IMR-90 (cell line): ENCODE measurements around the gene CSTB. TPM values are rescaled to one million over a fixed set of nuclear protein-coding genes. Genes with fewer than 3 reads are reported as not detected.

Source experiments
- ATAC-seq: fragments of 200-7000 bp; cut with Tn5 transposase; 2 replicates; pipeline ENCODE4 v1.9.1; 2020; ENCODE audit warnings: low read depth, mild to moderate bottlenecking, moderate library complexity
- BruUV-seq: library from RNA; stranded (reverse); fragments of 400-500 nt; replicated peaks from 2 replicates; lab custom pipeline; 2021; lab: Mats Ljungman, UMichigan
- CTCF ChIA-PET: fragments of 300-600 bp; formaldehyde crosslinking; extraction: SDS; loops from one replicate; lab custom pipeline; 2021; ENCODE audit warnings: antibody characterized with exemption; lab: Yijun Ruan, JAX
- POLR2A ChIA-PET: fragments of 300-600 bp; sonication (Branson Sonifier 250); formaldehyde crosslinking; loops from one replicate; lab custom pipeline; 2022; ENCODE audit warnings: antibody characterized with exemption; ENCODE audit not compliant: unreplicated experiment; lab: Charles Lee
- DNase-seq: peaks from one replicate; pipeline ENCODE4 v3.0.0; 2013
- H2AFZ ChIP-seq: replicated peaks from 2 replicates; pipeline ENCODE3; 2013; ENCODE audit warnings: low read length, mild to moderate bottlenecking; ENCODE audit not compliant: poor library complexity
- H2AK5ac ChIP-seq: 2 replicates; pipeline ENCODE4 v1.6.1; 2013; ENCODE audit warnings: low read depth, low read length, inconsistent platforms
- H2AK9ac ChIP-seq: replicated peaks from 2 replicates; pipeline ENCODE3; 2013; ENCODE audit warnings: mild to moderate bottlenecking, low read depth, low read length, moderate library complexity; ENCODE audit not compliant: poor library complexity
- H2BK120ac ChIP-seq: 2 replicates; pipeline ENCODE4 v1.6.1; 2013; ENCODE audit warnings: low read depth, low read length, inconsistent platforms
- H2BK15ac ChIP-seq: 3 replicates; pipeline ENCODE4 v1.6.1; 2013; ENCODE audit warnings: low read depth, low read length, inconsistent platforms
- H2BK20ac ChIP-seq: 2 replicates; pipeline ENCODE4 v1.6.1; 2013; ENCODE audit warnings: low read depth, mild to moderate bottlenecking, inconsistent platforms, low read length, moderate library complexity
- H2BK5ac ChIP-seq: 2 replicates; pipeline ENCODE4 v1.6.1; 2013; ENCODE audit warnings: mild to moderate bottlenecking, low read depth, low read length, inconsistent platforms; ENCODE audit not compliant: poor library complexity, severe bottlenecking
- H3K14ac ChIP-seq: replicated peaks from 2 replicates; pipeline ENCODE4 v1.6.1; 2013; ENCODE audit warnings: low read depth, low read length, inconsistent platforms
- H3K18ac ChIP-seq: 2 replicates; pipeline ENCODE4 v1.6.1; 2013; ENCODE audit warnings: low read depth, low read length, control low read depth
- H3K23ac ChIP-seq: 2 replicates; pipeline ENCODE4 v1.6.1; 2013; ENCODE audit warnings: low read depth, low read length, inconsistent platforms
- H3K27ac ChIP-seq: 2 replicates; pipeline ENCODE4 v1.5.1; 2013; ENCODE audit warnings: mild to moderate bottlenecking, control low read depth, low read length; ENCODE audit not compliant: insufficient read depth
- H3K27me3 ChIP-seq: 2 replicates; pipeline ENCODE4 v1.6.1; 2013; ENCODE audit warnings: low read length; ENCODE audit not compliant: control insufficient read depth, insufficient read depth
- H3K36me3 ChIP-seq: 2 replicates; pipeline ENCODE4 v1.6.1; 2013; ENCODE audit warnings: low read length, mixed read lengths; ENCODE audit not compliant: control insufficient read depth, insufficient read depth
- H3K4ac ChIP-seq: 2 replicates; pipeline ENCODE4 v1.6.1; 2013; ENCODE audit warnings: low read depth, low read length, inconsistent platforms
- H3K4me1 ChIP-seq: 2 replicates; pipeline ENCODE4 v1.6.1; 2013; ENCODE audit warnings: low read length, mixed read lengths; ENCODE audit not compliant: control insufficient read depth, insufficient read depth
- H3K4me2 ChIP-seq: 2 replicates; pipeline ENCODE4 v1.6.1; 2013; ENCODE audit warnings: low read depth, mild to moderate bottlenecking, control low read depth, low read length, moderate library complexity
- H3K4me3 ChIP-seq: 2 replicates; pipeline ENCODE4 v1.5.1; 2013; ENCODE audit warnings: low read depth, mild to moderate bottlenecking, control low read depth, low read length, moderate library complexity; ENCODE audit not compliant: insufficient read depth
- H3K56ac ChIP-seq: 2 replicates; pipeline ENCODE4 v1.6.1; 2013; ENCODE audit warnings: low read length, inconsistent platforms; ENCODE audit not compliant: insufficient read depth; ENCODE audit errors: extremely low read depth
- H3K79me1 ChIP-seq, 2 experiments: 2 replicates each; pipeline ENCODE4 v1.6.1; 2013; ENCODE audit warnings: low read length in 2 of 2, inconsistent platforms in 1 of 2, low read depth in 1 of 2
- H3K9ac ChIP-seq: 2 replicates; pipeline ENCODE4 v1.6.1; 2013; ENCODE audit warnings: low read depth, low read length, control low read depth
- H3K9me1 ChIP-seq: 2 replicates; pipeline ENCODE4 v1.6.1; 2013; ENCODE audit warnings: low read length, inconsistent platforms; ENCODE audit not compliant: insufficient read depth
- H3K9me3 ChIP-seq: 2 replicates; pipeline ENCODE4 v1.6.1; 2013; ENCODE audit warnings: low read length; ENCODE audit not compliant: control insufficient read depth, insufficient read depth
- H4K20me1 ChIP-seq: 2 replicates; pipeline ENCODE4 v1.6.1; 2013; ENCODE audit warnings: low read length, inconsistent platforms; ENCODE audit not compliant: insufficient read depth
- H4K5ac ChIP-seq: 2 replicates; pipeline ENCODE4 v1.6.1; 2013; ENCODE audit warnings: mild to moderate bottlenecking, low read depth, low read length, control low read depth
- H4K8ac ChIP-seq, 2 experiments: 2 replicates each; pipeline ENCODE4 v1.6.1; 2013; ENCODE audit warnings: low read depth in 2 of 2, low read length in 2 of 2, control low read depth in 1 of 2, inconsistent platforms in 1 of 2
- H4K91ac ChIP-seq: 2 replicates; pipeline ENCODE4 v1.6.1; 2013; ENCODE audit warnings: low read depth, low read length, inconsistent platforms; ENCODE audit not compliant: insufficient read depth
- BHLHE40 ChIP-seq: fragments of 150-350 bp; IDR thresholded peaks from 2 replicates; pipeline ENCODE4 v1.6.1; 2016; ENCODE audit warnings: mild to moderate bottlenecking, low read depth, low read length
- CEBPB ChIP-seq: IDR thresholded peaks from 2 replicates; pipeline ENCODE4 v1.6.1; 2012; ENCODE audit warnings: low read depth, low read length, improper control_type of control experiment
- CHD1 ChIP-seq: IDR thresholded peaks from 2 replicates; pipeline ENCODE4 v1.6.1; 2012; ENCODE audit warnings: low read depth, low read length, improper control_type of control experiment
- CTCF ChIP-seq: conservative IDR thresholded peaks from 2 replicates; pipeline ENCODE4 v1.5.1; 2012; ENCODE audit warnings: mild to moderate bottlenecking, low read depth, low read length, improper control_type of control experiment
- ELK1 ChIP-seq: fragments of 150-350 bp; IDR thresholded peaks from 2 replicates; pipeline ENCODE4 v1.6.1; 2016; ENCODE audit warnings: low read depth, mild to moderate bottlenecking, low read length, moderate library complexity, borderline replicate concordance
- MAFK ChIP-seq: IDR thresholded peaks from 2 replicates; pipeline ENCODE4 v1.6.1; 2012; ENCODE audit warnings: low read depth, low read length, improper control_type of control experiment
- MAZ ChIP-seq: IDR thresholded peaks from 2 replicates; pipeline ENCODE4 v1.6.1; 2012; ENCODE audit warnings: low read depth, mild to moderate bottlenecking, low read length, improper control_type of control experiment, moderate library complexity, borderline replicate concordance
- NFE2L2 ChIP-seq: fragments of 150-350 bp; IDR thresholded peaks from 2 replicates; pipeline ENCODE4 v1.6.1; 2016; ENCODE audit warnings: low read depth, mild to moderate bottlenecking, low read length
- POLR2A ChIP-seq: IDR thresholded peaks from 2 replicates; pipeline ENCODE4 v1.6.1; 2012; ENCODE audit warnings: mild to moderate bottlenecking, low read depth, low read length
- RAD21 ChIP-seq: IDR thresholded peaks from 2 replicates; pipeline ENCODE4 v1.6.1; 2012; ENCODE audit warnings: low read length, improper control_type of control experiment
- RCOR1 ChIP-seq: IDR thresholded peaks from 2 replicates; pipeline ENCODE4 v1.6.1; 2012; ENCODE audit warnings: mild to moderate bottlenecking, low read length, improper control_type of control experiment; ENCODE audit not compliant: insufficient replicate concordance
- RFX5 ChIP-seq: IDR thresholded peaks from 2 replicates; pipeline ENCODE4 v1.8.0; 2012; ENCODE audit warnings: low read depth, mild to moderate bottlenecking, low read length, moderate library complexity
- SMC3 ChIP-seq: fragments of 150-350 bp; IDR thresholded peaks from 2 replicates; pipeline ENCODE4 v1.6.1; 2016; ENCODE audit warnings: low read depth, mild to moderate bottlenecking, antibody characterized with exemption, low read length, moderate library complexity
- WGBS, 2 experiments: methylation state at CpG; one replicate each; pipeline versions ENCODE4 v1.1.5 to v1.1.7; 2013; ENCODE audit warnings: missing lambda C conversion rate in 2 of 2; ENCODE audit not compliant: insufficient read length in 1 of 2; ENCODE audit errors: extremely low coverage in 2 of 2; 5-methylcytosine and 5-hydroxymethylcytosine counted together
- dilution Hi-C: fragments of 300-500 bp; cut with HindIII; formaldehyde crosslinking; loops from one replicate; pipeline ENCODE4 v1.14.3; 2018; ENCODE audit warnings: low sequenced_read_pairs; ENCODE audit not compliant: unreplicated experiment
- in situ Hi-C: fragments of 300-500 bp; cut with MboI; formaldehyde crosslinking; loops from 3 replicates; pipeline ENCODE4 v1.14.3; 2019; ENCODE audit warnings: low sequenced_read_pairs, inconsistent platforms, mixed read lengths
- intact Hi-C: fragments of 100-400 bp; cut with micrococcal nuclease; formaldehyde crosslinking; loops from 2 replicates; pipeline ENCODE4 v1.10.0; 2022
- polyA plus RNA-seq, 3 experiments: library from polyadenylated mRNA; depleted of rRNA; stranded (reverse); fragments of >200 nt; gene quantifications; 2 replicates each; pipeline ENCODE4 v1.2.3, GENCODE V29; 2012; ENCODE audit warnings: low replicate concordance in 1 of 3
- total RNA-seq: library from RNA; depleted of rRNA; stranded (reverse); fragments of >200 nt; gene quantifications from 2 replicates; pipeline ENCODE4 v1.2.3, GENCODE V29; 2012

The CSTB gene
- total and polyA plus RNA-seq, 2 of the 4 experiments (the other 2 are of a cell fraction) = 6.1 to 71.7 TPM

- in situ Hi-C loops (no loop called here), intact Hi-C loops (no loop called here), dilution Hi-C loops (no loop called here)
- ATAC-seq (no peak), DNase-seq (no peak)
- Histone ChIP-seq H3K9me1 (no peaks in the 10 kb centered on the region), H3K14ac (no peak overlapping the region), H3K56ac (no peak overlapping the region), H4K8ac (no peak overlapping the region), H3K4me1 (no peaks in the 10 kb centered on the region), H3K9ac (no peak overlapping the region), H3K23ac (no peak overlapping the region), H3K27ac (no peak overlapping the region), H3K4ac (no peak overlapping the region), H3K4me3 (no peak overlapping the region), H2BK20ac (no peak overlapping the region), H4K20me1 (peaks cover 5% of the 10 kb centered on the region), H3K9me3 (no peaks in the 10 kb centered on the region), H4K5ac (no peak overlapping the region), H2AK9ac (no peak overlapping the region), H2BK5ac (no peak overlapping the region), H3K18ac (no peak overlapping the region), H4K91ac (no peak overlapping the region), H3K36me3 (peaks cover 84% of the 10 kb centered on the region), H3K4me2 (no peak overlapping the region), H2BK15ac (no peak overlapping the region), H3K79me1 (peaks cover 6 to 11% of the 10 kb centered on the region in 2 experiments; a peak in 2 of 4 replicates), H2AFZ (peak overlapping the region; percentile 39), H2AK5ac (no peak overlapping the region), H2BK120ac (no peak overlapping the region), H3K27me3 (no peaks in the 10 kb centered on the region)
- WGBS, 2 experiments = 98% methylated on average over 7 of the region's 19 CpGs; no CpG with 5 or more reads in 1 of the 2 experiments
- ChIA-PET POLR2A (no interaction called here), CTCF (no interaction called here)
- no peak for TF ChIP-seq BHLHE40
- TF ChIP-seq NFE2L2 = no peak
- no peak for TF ChIP-seq MAZ
- TF ChIP-seq RFX5 = no peak
- no peak for TF ChIP-seq POLR2A
- TF ChIP-seq MAFK = no peak
- TF ChIP-seq RCOR1 = no peak
- no peak for TF ChIP-seq CEBPB
- TF ChIP-seq RAD21 = no peak
- no peak for TF ChIP-seq ELK1
- no peak for TF ChIP-seq CTCF
- no peak for TF ChIP-seq SMC3
- TF ChIP-seq CHD1 = no peak
- no TSS peak for BruUV-seq
Measured at GRCh38 chr21:43799301-43799840, 23.3 kb upstream of the CSTB start.
